Measurements from ENCODE around the gene GALNT2.

GALNT2 gene

GRCh38 chr1:230321341-230321740 lies 254.3 kb downstream of the GALNT2 start:
- DNase-seq (ENCODE audit: low read depth), result no peak

- no peak for DNase-seq (ENCODE audit: low read depth)
Measured at GRCh38 chr1:230321741-230322420, 254.8 kb downstream of the GALNT2 start.

- no peak for DNase-seq (ENCODE audit: low read depth)
Measured at GRCh38 chr1:230322421-230322756, 255.4 kb downstream of the GALNT2 start.

- no peak for DNase-seq (ENCODE audit: low read depth)
Measured at GRCh38 chr1:230322967-230323547, 256.0 kb downstream of the GALNT2 start.

- DNase-seq (ENCODE audit: low read depth), result no peak
Measured at GRCh38 chr1:230323686-230324085, 256.6 kb downstream of the GALNT2 start.

- no peak for DNase-seq (ENCODE audit: low read depth)
Measured at GRCh38 chr1:230326971-230327891, 260.2 kb downstream of the GALNT2 start.

- no peak for DNase-seq (ENCODE audit: low read depth)
Measured at GRCh38 chr1:230327892-230328284, 260.9 kb downstream of the GALNT2 start.

- DNase-seq (ENCODE audit: low read depth), result no peak
Measured at GRCh38 chr1:230328342-230329015, 261.4 kb downstream of the GALNT2 start.

GRCh38 chr1:230330157-230330556 lies 263.1 kb downstream of the GALNT2 start:
- no peak for DNase-seq (ENCODE audit: low read depth)
